HepG2 (cell line): ENCODE measurements around the gene RBP2. TPM values are rescaled to one million over a fixed set of nuclear protein-coding genes. Genes with fewer than 3 reads are reported as not detected.

ENCODE experiments used
- ATAC-seq: fragments of 200-7000 bp; cut with Tn5 transposase; 3 replicates; pipeline ENCODE4 v1.9.1; 2020; ENCODE audit warnings: mild to moderate bottlenecking, moderate library complexity
- BruUV-seq: library from RNA; stranded (reverse); fragments of 400-500 nt; replicated peaks from 2 replicates; lab custom pipeline; 2021; lab: Mats Ljungman, UMichigan
- CTCF ChIA-PET: fragments of 300-600 bp; formaldehyde crosslinking; extraction: SDS; loops from one replicate; lab custom pipeline; 2021; ENCODE audit warnings: low total read pairs, inconsistent platforms, low intra/inter-chr PET ratio; lab: Yijun Ruan, JAX
- POLR2A ChIA-PET: fragments of 350-600 bp; sonication (Branson Sonifier 250); formaldehyde crosslinking; loops from one replicate; lab custom pipeline; 2020; ENCODE audit warnings: antibody characterized with exemption, inconsistent platforms; lab: Yijun Ruan, JAX
- DNase-seq: peaks from one replicate; pipeline ENCODE4 v3.0.0-alpha.2; 2015; ENCODE audit warnings: low spot score
- FAIRE-seq: peaks from 3 replicates; lab custom pipeline; 2011; peaks lifted over from hg19 to GRCh38; lab: Jason Lieb, UNC
- H2AFZ ChIP-seq: one replicate; pipeline ENCODE4 v1.6.1; 2011; ENCODE audit warnings: low read length, inconsistent platforms
- H3K27ac ChIP-seq: fragments of 300-600 bp; 3 replicates; pipeline ENCODE4 v1.8.0; 2011; ENCODE audit warnings: mixed run types, mild to moderate bottlenecking, mixed read lengths, low read length, inconsistent platforms; ENCODE audit not compliant: insufficient read depth; ENCODE audit errors: extremely low read length
- H3K27me3 ChIP-seq, 2 experiments: fragments of 200-600 bp in 1 of 2; 2 replicates in 1 of 2; 3 replicates in 1 of 2; pipeline versions ENCODE4 v1.6.0 to v1.8.0; 2011; ENCODE audit warnings: low read length in 2 of 2, mild to moderate bottlenecking in 2 of 2, moderate library complexity in 2 of 2, inconsistent platforms in 1 of 2; ENCODE audit not compliant: insufficient read depth in 2 of 2, control insufficient read depth in 1 of 2
- H3K36me3 ChIP-seq, 2 experiments: fragments of 200-600 bp in 1 of 2; replicated peaks in 1 of 2; 2 replicates in 1 of 2; 3 replicates in 1 of 2; pipeline versions ENCODE4 v1.5.1 to v1.8.0; 2011; ENCODE audit warnings: low read length in 2 of 2, inconsistent platforms in 1 of 2; ENCODE audit not compliant: insufficient read depth in 2 of 2, control insufficient read depth in 1 of 2
- H3K4me1 ChIP-seq: 2 replicates; pipeline ENCODE4 v1.5.1; 2012; ENCODE audit warnings: low read length, inconsistent platforms; ENCODE audit not compliant: insufficient read depth
- H3K4me2 ChIP-seq: 2 replicates; pipeline ENCODE4 v1.6.0; 2011; ENCODE audit warnings: low read depth, low read length, inconsistent platforms
- H3K4me3 ChIP-seq, 3 experiments: fragments of 200-600 bp in 1 of 3; sonication (generic), shearing (Covaris generic) in 1 of 3; replicated peaks in 1 of 3; 2 replicates each; pipeline ENCODE4 v1.5.1; 2011 to 2016; ENCODE audit warnings: low read length in 3 of 3, inconsistent platforms in 2 of 3, low read depth in 2 of 3, mild to moderate bottlenecking in 2 of 3, control low read depth in 1 of 3, mixed read lengths in 1 of 3; ENCODE audit not compliant: insufficient read depth in 1 of 3
- H3K79me2 ChIP-seq: one replicate; pipeline ENCODE4 v1.6.1; 2011; ENCODE audit warnings: low read length, inconsistent platforms; ENCODE audit not compliant: insufficient read depth
- H3K9ac ChIP-seq: 2 replicates; pipeline ENCODE4 v1.6.0; 2011; ENCODE audit warnings: mild to moderate bottlenecking, low read depth, low read length, inconsistent platforms; ENCODE audit not compliant: insufficient read depth
- H3K9me3 ChIP-seq: 2 replicates; pipeline ENCODE4 v1.5.1; 2012; ENCODE audit warnings: mild to moderate bottlenecking, low read length
- H4K20me1 ChIP-seq: 2 replicates; pipeline ENCODE4 v1.6.0; 2011; ENCODE audit warnings: inconsistent platforms, mild to moderate bottlenecking, low read length, moderate library complexity; ENCODE audit not compliant: insufficient read depth
- CHD4 ChIP-seq: fragments of 200-600 bp; sonication (generic); IDR thresholded peaks from 2 replicates; pipeline ENCODE4 v1.7.0; 2017; ENCODE audit warnings: mild to moderate bottlenecking, low read length, borderline replicate concordance
- ESRRA ChIP-seq: sonication (generic); formaldehyde crosslinking; IDR thresholded peaks from 2 replicates; pipeline ENCODE4 v1.5.1; 2020; ENCODE audit warnings: mild to moderate bottlenecking, low read depth, missing genetic modification reagents
- GATA4 ChIP-seq: sonication (generic); IDR thresholded peaks from 2 replicates; pipeline ENCODE4 v1.6.1; 2016; ENCODE audit warnings: antibody characterized with exemption, low read depth, borderline replicate concordance
- GATAD1 ChIP-seq: IDR thresholded peaks from 2 replicates; pipeline ENCODE4 v1.6.1; 2016; ENCODE audit warnings: missing genetic modification reagents, missing compliant biosample characterization
- KDM4B ChIP-seq: sonication (generic); formaldehyde crosslinking; IDR thresholded peaks from 2 replicates; pipeline ENCODE4 v1.4.0; 2020; ENCODE audit warnings: missing genetic modification reagents
- KMT2B ChIP-seq: IDR thresholded peaks from 2 replicates; pipeline ENCODE4 v1.6.1; 2016; ENCODE audit warnings: missing genetic modification reagents, missing compliant biosample characterization
- POGK ChIP-seq: sonication (generic); formaldehyde crosslinking; conservative IDR thresholded peaks from 2 replicates; pipeline ENCODE4 v1.8.0; 2022; ENCODE audit warnings: mild to moderate bottlenecking, moderate library complexity, missing genetic modification reagents
- RAD51 ChIP-seq: fragments of 450-650 bp; IDR thresholded peaks from 2 replicates; pipeline ENCODE4 v1.6.1; 2016; ENCODE audit warnings: borderline replicate concordance
- TBL1XR1 ChIP-seq: fragments of 150-350 bp; IDR thresholded peaks from 2 replicates; pipeline ENCODE4 v1.6.1; 2014; ENCODE audit warnings: borderline replicate concordance, low read length; ENCODE audit not compliant: partially characterized antibody
- ZFP90 ChIP-seq: sonication (generic); formaldehyde crosslinking; IDR thresholded peaks from 2 replicates; pipeline ENCODE4 v1.8.0; 2022; ENCODE audit warnings: missing genetic modification reagents, mild to moderate bottlenecking, inconsistent platforms, borderline replicate concordance
- ZFY ChIP-seq: sonication (generic); formaldehyde crosslinking; IDR thresholded peaks from 2 replicates; pipeline ENCODE4 v1.4.0; 2020; ENCODE audit warnings: missing genetic modification reagents
- ZKSCAN5 ChIP-seq: sonication (generic); formaldehyde crosslinking; IDR thresholded peaks from 2 replicates; pipeline ENCODE4 v1.5.1; 2020; ENCODE audit warnings: mild to moderate bottlenecking, missing genetic modification reagents
- ZNF562 ChIP-seq: sonication (generic); formaldehyde crosslinking; IDR thresholded peaks from 2 replicates; pipeline ENCODE4 v1.8.0; 2022; ENCODE audit warnings: missing genetic modification reagents, borderline replicate concordance
- ZNF563 ChIP-seq: sonication (generic); formaldehyde crosslinking; IDR thresholded peaks from 2 replicates; pipeline ENCODE4 v1.8.0; 2022; ENCODE audit warnings: mild to moderate bottlenecking, moderate library complexity, missing genetic modification reagents
- ZNF569 ChIP-seq: sonication (generic); formaldehyde crosslinking; IDR thresholded peaks from 2 replicates; pipeline ENCODE4 v1.5.0; 2020; ENCODE audit warnings: mild to moderate bottlenecking, missing genetic modification reagents, moderate library complexity, borderline replicate concordance
- ZNF816 ChIP-seq: sonication (generic); formaldehyde crosslinking; IDR thresholded peaks from 2 replicates; pipeline ENCODE4 v1.8.0; 2022; ENCODE audit warnings: missing genetic modification reagents, mild to moderate bottlenecking, borderline replicate concordance
- WGBS: methylation state at CpG from one replicate; pipeline ENCODE4 v1.1.6; 2017; ENCODE audit warnings: low lambda C conversion rate; 5-methylcytosine and 5-hydroxymethylcytosine counted together
- in situ Hi-C: cut with HindIII; loops from 2 replicates; pipeline ENCODE4 v1.10.0; 2017; ENCODE audit warnings: low pct_unique_long_range_greater_than_20kb; ENCODE audit not compliant: extremely low pct_ligation_motif_present
- intact Hi-C: fragments of 100-400 bp; cut with micrococcal nuclease; formaldehyde crosslinking; loops from one replicate; pipeline ENCODE4 v1.10.0; 2022; ENCODE audit not compliant: unreplicated experiment
- polyA plus RNA-seq, 8 experiments: library from polyadenylated mRNA; depleted of rRNA in 3 of 8; stranded (reverse) in 7 of 8; unstranded in 1 of 8; fragments of >200 nt; fragmentation: Illumina TruSeq in 4 of 8; extraction: Trizol in 4 of 8; gene quantifications; 2 replicates each; pipeline versions ENCODE4 v1.2.1 to v1.2.3, GENCODE V29; 2011 to 2016; ENCODE audit warnings: low read depth in 4 of 8, missing spikeins in 1 of 8, mixed read lengths in 1 of 8; ENCODE audit not compliant: insufficient read depth in 1 of 8
- total RNA-seq, 5 experiments: library from RNA; depleted of rRNA; stranded (reverse); fragments of >200 nt; fragmentation: Illumina TruSeq; extraction: Trizol; gene quantifications; 2 replicates each; pipeline ENCODE4 v1.2.3, GENCODE V29; 2016; ENCODE audit warnings: low read depth in 1 of 5
- TF ChIP-seq, protein P1 (sequence below): sonication (generic); formaldehyde crosslinking; IDR thresholded peaks from 2 replicates; pipeline ENCODE4 v1.4.0; 2020; ENCODE audit warnings: mild to moderate bottlenecking, low read depth, missing genetic modification reagents

The RBP2 gene
- total and polyA plus RNA-seq, 2 of the 13 experiments (the other 11 are each of a cell fraction or from before 2014, with no cell fraction given) = 0.17 to 2.5 TPM

- Histone ChIP-seq H4K20me1 (no peaks in the 10 kb centered on the region), H3K9me3 (no peaks in the 10 kb centered on the region), H3K27ac (no peak overlapping the region), H3K27me3 (no peaks in the 10 kb centered on the region), H3K4me2 (no peak overlapping the region), H3K79me2 (no peaks in the 10 kb centered on the region), H3K9ac (no peak overlapping the region), H3K4me1 (peaks cover 10% of the 10 kb centered on the region), H3K36me3 (no peaks in the 10 kb centered on the region), H3K4me3 (no peak overlapping the region), H2AFZ (no peak overlapping the region)
- intact Hi-C loops (no loop called here), in situ Hi-C loops (no loop called here)
- ATAC-seq (no peak), FAIRE-seq (no peak), DNase-seq (no peak)
- POLR2A ChIA-PET = no interaction called here
- CTCF ChIA-PET = no interaction called here
- WGBS = 21% methylated on average over 2 of the region's 2 CpGs
- TF ChIP-seq GATAD1 (CRISPR knock-in tag) = no peak
- TF ChIP-seq RAD51 = no peak
- no peak for TF ChIP-seq TBL1XR1
- TF ChIP-seq CHD4 = no peak
- TF ChIP-seq ZKSCAN5 (CRISPR knock-in tag) = no peak
- no peak for TF ChIP-seq ESRRA (CRISPR knock-in tag)
- TF ChIP-seq, protein P1, sequence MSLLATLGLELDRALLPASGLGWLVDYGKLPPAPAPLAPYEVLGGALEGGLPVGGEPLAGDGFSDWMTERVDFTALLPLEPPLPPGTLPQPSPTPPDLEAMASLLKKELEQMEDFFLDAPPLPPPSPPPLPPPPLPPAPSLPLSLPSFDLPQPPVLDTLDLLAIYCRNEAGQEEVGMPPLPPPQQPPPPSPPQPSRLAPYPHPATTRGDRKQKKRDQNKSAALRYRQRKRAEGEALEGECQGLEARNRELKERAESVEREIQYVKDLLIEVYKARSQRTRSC (CRISPR knock-in tag) = no peak
- no peak for TF ChIP-seq KDM4B (CRISPR knock-in tag)
- TF ChIP-seq POGK = no peak
- no peak for TF ChIP-seq GATA4
- TF ChIP-seq ZNF562 (CRISPR knock-in tag) = no peak
- no peak for TF ChIP-seq ZNF563
- TF ChIP-seq KMT2B (CRISPR knock-in tag) = no peak
- TF ChIP-seq ZNF816 (CRISPR knock-in tag) = no peak
- TF ChIP-seq ZFP90 (CRISPR knock-in tag) = no peak
- no peak for TF ChIP-seq ZNF569 (CRISPR knock-in tag)
- TF ChIP-seq ZFY (CRISPR knock-in tag) = no peak
- BruUV-seq = no TSS peak
Measured at GRCh38 chr3:139418144-139418543, 58.2 kb downstream of the RBP2 start.
